WTC11 (cell line): Measurements from ENCODE around the gene NUAK2. TPM values are rescaled to one million over a fixed set of nuclear protein-coding genes. Genes with fewer than 3 reads are reported as not detected.
A peak's percentile ranks its signal among the peaks of the same experiment; 100 is the strongest.

Experiments used
- ATAC-seq: fragments of 200-7000 bp; cut with Tn5 transposase; 2 replicates; pipeline ENCODE4 v1.10.0; 2021; ENCODE audit warnings: mild to moderate bottlenecking, moderate library complexity
- CTCF ChIA-PET: fragments of 300-600 bp; sonication (Branson Sonifier 250); formaldehyde crosslinking; loops from one replicate; lab custom pipeline; 2021; ENCODE audit warnings: antibody characterized with exemption; lab: Charles Lee
- POLR2A ChIA-PET: fragments of 350-600 bp; sonication (Branson Sonifier 250); formaldehyde crosslinking; loops from one replicate; lab custom pipeline; 2021; ENCODE audit warnings: antibody characterized with exemption; lab: Charles Lee
- DNase-seq: peaks from one replicate; pipeline ENCODE4 v3.0.0; 2021; ENCODE audit warnings: low spot score
- H3K27ac Mint-ChIP-seq: 2 replicates; pipeline ENCODE4 v1.8.0; 2021; ENCODE audit warnings: mixed read lengths
- H3K27me3 Mint-ChIP-seq: 2 replicates; pipeline ENCODE4 v1.8.0; 2021; ENCODE audit warnings: low read depth, mild to moderate bottlenecking, moderate library complexity, mixed read lengths
- H3K36me3 Mint-ChIP-seq: 2 replicates; pipeline ENCODE4 v1.8.0; 2021; ENCODE audit warnings: mixed read lengths
- H3K4me1 Mint-ChIP-seq: 2 replicates; pipeline ENCODE4 v1.8.0; 2022; ENCODE audit warnings: mixed read lengths
- H3K4me3 Mint-ChIP-seq: 2 replicates; pipeline ENCODE4 v1.8.0; 2021; ENCODE audit warnings: mild to moderate bottlenecking, moderate library complexity, mixed read lengths
- H3K9me3 Mint-ChIP-seq: 2 replicates; pipeline ENCODE4 v1.8.0; 2021; ENCODE audit warnings: mixed read lengths
- CREB1 ChIP-seq: sonication (generic); formaldehyde crosslinking; IDR thresholded peaks from 2 replicates; pipeline ENCODE4 v1.8.0; 2023; ENCODE audit warnings: mild to moderate bottlenecking, missing genetic modification reagents
- HMGA2 ChIP-seq: fragments of 250-450 bp; sonication (Bioruptor Pico); IDR thresholded peaks from 2 replicates; pipeline ENCODE4 v1.4.0; 2021; ENCODE audit warnings: mild to moderate bottlenecking, moderate library complexity
- NFE2L1 ChIP-seq: sonication (generic); formaldehyde crosslinking; IDR thresholded peaks from 2 replicates; pipeline ENCODE4 v1.8.1; 2023; ENCODE audit warnings: missing genetic modification reagents
- SMAD4 ChIP-seq: sonication (generic); formaldehyde crosslinking; IDR thresholded peaks from 2 replicates; pipeline ENCODE4 v1.8.0; 2022; ENCODE audit warnings: mild to moderate bottlenecking, missing genetic modification reagents
- SP1 ChIP-seq: sonication (generic); formaldehyde crosslinking; conservative IDR thresholded peaks from 2 replicates; pipeline ENCODE4 v1.8.1; 2022; ENCODE audit warnings: missing genetic modification reagents
- ZNF121 ChIP-seq: sonication (generic); formaldehyde crosslinking; IDR thresholded peaks from 2 replicates; pipeline ENCODE4 v1.8.0; 2023; ENCODE audit warnings: missing genetic modification reagents
- ZNF138 ChIP-seq: sonication (generic); formaldehyde crosslinking; conservative IDR thresholded peaks from 2 replicates; pipeline ENCODE4 v1.8.1; 2022; ENCODE audit warnings: mild to moderate bottlenecking, moderate library complexity, missing genetic modification reagents
- ZNF219 ChIP-seq: sonication (generic); formaldehyde crosslinking; IDR thresholded peaks from 2 replicates; pipeline ENCODE4 v1.8.0; 2023; ENCODE audit warnings: missing genetic modification reagents, mild to moderate bottlenecking, borderline replicate concordance
- ZNF423 ChIP-seq: fragments of 250-450 bp; sonication (Bioruptor Pico); IDR thresholded peaks from 2 replicates; pipeline ENCODE4 v2.1.2; 2022; ENCODE audit warnings: mild to moderate bottlenecking, moderate library complexity
- total RNA-seq: library from RNA; stranded (reverse); gene quantifications from 3 replicates; pipeline ENCODE4 v1.2.3, GENCODE V29; 2021
- TF ChIP-seq, protein P1 (sequence below): sonication (generic); formaldehyde crosslinking; IDR thresholded peaks from 2 replicates; pipeline ENCODE4 v1.8.0; 2023; ENCODE audit warnings: missing genetic modification reagents, mild to moderate bottlenecking, borderline replicate concordance
- TF ChIP-seq, protein P2 (sequence below): sonication (generic); formaldehyde crosslinking; IDR thresholded peaks from 2 replicates; pipeline ENCODE4 v1.8.0; 2022; ENCODE audit warnings: mild to moderate bottlenecking, missing genetic modification reagents
- TF ChIP-seq, protein P3 (sequence below): sonication (generic); formaldehyde crosslinking; IDR thresholded peaks from 2 replicates; pipeline ENCODE4 v1.8.0; 2023; ENCODE audit warnings: mild to moderate bottlenecking, missing genetic modification reagents
- TF ChIP-seq, protein P4 (sequence below): fragments of 250-450 bp; sonication (Bioruptor Pico); IDR thresholded peaks from 2 replicates; pipeline ENCODE4 v1.9.0; 2021; ENCODE audit warnings: mild to moderate bottlenecking

Gene NUAK2
- total RNA-seq, 1 experiment from 2014 or later, result 8.7 TPM

DNA sequence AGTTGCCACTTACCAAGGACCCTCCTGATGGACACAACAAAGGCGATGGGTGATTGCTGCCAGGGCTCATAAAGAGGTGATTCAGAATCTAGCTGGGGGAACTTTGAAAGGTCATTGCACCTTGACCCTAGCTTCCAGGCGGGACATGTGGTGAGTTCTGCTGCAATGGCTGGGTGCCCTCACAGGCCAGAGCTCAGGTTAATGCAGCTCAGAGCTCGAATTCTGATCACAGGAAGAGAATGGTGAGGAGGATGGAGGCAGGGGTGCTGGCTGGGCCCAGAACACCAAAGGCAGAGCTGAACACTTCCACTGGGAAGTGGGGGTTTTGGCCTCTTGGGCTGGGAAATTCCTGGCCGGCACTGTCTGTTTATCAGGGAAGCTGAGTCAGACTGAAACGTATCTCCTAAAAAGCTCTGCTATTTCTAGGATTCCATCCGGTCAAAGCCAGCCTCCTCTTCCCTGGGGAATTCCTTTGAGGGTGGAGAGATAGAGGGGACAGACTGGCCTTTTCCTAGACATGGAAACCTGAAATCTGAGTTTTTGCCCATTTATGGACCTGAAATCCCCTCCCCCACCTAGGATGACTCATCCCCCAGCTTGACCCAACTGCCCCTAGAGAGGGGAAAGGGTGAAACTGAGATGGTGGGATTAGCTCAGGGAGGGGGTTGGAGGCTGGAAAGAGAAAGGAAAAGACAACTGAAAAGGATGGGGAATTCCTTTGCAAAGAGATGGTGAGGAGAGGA is 27.2 kb downstream of the NUAK2 start (continued):
- TF ChIP-seq, protein P1, sequence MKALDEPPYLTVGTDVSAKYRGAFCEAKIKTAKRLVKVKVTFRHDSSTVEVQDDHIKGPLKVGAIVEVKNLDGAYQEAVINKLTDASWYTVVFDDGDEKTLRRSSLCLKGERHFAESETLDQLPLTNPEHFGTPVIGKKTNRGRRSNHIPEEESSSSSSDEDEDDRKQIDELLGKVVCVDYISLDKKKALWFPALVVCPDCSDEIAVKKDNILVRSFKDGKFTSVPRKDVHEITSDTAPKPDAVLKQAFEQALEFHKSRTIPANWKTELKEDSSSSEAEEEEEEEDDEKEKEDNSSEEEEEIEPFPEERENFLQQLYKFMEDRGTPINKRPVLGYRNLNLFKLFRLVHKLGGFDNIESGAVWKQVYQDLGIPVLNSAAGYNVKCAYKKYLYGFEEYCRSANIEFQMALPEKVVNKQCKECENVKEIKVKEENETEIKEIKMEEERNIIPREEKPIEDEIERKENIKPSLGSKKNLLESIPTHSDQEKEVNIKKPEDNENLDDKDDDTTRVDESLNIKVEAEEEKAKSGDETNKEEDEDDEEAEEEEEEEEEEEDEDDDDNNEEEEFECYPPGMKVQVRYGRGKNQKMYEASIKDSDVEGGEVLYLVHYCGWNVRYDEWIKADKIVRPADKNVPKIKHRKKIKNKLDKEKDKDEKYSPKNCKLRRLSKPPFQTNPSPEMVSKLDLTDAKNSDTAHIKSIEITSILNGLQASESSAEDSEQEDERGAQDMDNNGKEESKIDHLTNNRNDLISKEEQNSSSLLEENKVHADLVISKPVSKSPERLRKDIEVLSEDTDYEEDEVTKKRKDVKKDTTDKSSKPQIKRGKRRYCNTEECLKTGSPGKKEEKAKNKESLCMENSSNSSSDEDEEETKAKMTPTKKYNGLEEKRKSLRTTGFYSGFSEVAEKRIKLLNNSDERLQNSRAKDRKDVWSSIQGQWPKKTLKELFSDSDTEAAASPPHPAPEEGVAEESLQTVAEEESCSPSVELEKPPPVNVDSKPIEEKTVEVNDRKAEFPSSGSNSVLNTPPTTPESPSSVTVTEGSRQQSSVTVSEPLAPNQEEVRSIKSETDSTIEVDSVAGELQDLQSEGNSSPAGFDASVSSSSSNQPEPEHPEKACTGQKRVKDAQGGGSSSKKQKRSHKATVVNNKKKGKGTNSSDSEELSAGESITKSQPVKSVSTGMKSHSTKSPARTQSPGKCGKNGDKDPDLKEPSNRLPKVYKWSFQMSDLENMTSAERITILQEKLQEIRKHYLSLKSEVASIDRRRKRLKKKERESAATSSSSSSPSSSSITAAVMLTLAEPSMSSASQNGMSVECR (CRISPR knock-in tag), result no peak
- TF ChIP-seq ZNF219 (CRISPR knock-in tag), result no peak
- TF ChIP-seq NFE2L1 (CRISPR knock-in tag), result peak; percentile 79
- no peak for TF ChIP-seq ZNF138
- no peak for TF ChIP-seq ZNF121 (CRISPR knock-in tag)
- TF ChIP-seq, protein P2, sequence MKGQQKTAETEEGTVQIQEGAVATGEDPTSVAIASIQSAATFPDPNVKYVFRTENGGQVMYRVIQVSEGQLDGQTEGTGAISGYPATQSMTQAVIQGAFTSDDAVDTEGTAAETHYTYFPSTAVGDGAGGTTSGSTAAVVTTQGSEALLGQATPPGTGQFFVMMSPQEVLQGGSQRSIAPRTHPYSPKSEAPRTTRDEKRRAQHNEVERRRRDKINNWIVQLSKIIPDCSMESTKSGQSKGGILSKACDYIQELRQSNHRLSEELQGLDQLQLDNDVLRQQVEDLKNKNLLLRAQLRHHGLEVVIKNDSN (CRISPR knock-in tag), result no peak
- TF ChIP-seq, protein P3, sequence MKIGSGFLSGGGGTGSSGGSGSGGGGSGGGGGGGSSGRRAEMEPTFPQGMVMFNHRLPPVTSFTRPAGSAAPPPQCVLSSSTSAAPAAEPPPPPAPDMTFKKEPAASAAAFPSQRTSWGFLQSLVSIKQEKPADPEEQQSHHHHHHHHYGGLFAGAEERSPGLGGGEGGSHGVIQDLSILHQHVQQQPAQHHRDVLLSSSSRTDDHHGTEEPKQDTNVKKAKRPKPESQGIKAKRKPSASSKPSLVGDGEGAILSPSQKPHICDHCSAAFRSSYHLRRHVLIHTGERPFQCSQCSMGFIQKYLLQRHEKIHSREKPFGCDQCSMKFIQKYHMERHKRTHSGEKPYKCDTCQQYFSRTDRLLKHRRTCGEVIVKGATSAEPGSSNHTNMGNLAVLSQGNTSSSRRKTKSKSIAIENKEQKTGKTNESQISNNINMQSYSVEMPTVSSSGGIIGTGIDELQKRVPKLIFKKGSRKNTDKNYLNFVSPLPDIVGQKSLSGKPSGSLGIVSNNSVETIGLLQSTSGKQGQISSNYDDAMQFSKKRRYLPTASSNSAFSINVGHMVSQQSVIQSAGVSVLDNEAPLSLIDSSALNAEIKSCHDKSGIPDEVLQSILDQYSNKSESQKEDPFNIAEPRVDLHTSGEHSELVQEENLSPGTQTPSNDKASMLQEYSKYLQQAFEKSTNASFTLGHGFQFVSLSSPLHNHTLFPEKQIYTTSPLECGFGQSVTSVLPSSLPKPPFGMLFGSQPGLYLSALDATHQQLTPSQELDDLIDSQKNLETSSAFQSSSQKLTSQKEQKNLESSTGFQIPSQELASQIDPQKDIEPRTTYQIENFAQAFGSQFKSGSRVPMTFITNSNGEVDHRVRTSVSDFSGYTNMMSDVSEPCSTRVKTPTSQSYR (CRISPR knock-in tag), result peak; percentile 93
- no peak for TF ChIP-seq CREB1 (CRISPR knock-in tag)
- peak; percentile 83 for TF ChIP-seq ZNF423 (CRISPR knock-in tag)
- peak; percentile 36; the same call in 1 of the 2 replicates for TF ChIP-seq SP1 (CRISPR knock-in tag)

DNA sequence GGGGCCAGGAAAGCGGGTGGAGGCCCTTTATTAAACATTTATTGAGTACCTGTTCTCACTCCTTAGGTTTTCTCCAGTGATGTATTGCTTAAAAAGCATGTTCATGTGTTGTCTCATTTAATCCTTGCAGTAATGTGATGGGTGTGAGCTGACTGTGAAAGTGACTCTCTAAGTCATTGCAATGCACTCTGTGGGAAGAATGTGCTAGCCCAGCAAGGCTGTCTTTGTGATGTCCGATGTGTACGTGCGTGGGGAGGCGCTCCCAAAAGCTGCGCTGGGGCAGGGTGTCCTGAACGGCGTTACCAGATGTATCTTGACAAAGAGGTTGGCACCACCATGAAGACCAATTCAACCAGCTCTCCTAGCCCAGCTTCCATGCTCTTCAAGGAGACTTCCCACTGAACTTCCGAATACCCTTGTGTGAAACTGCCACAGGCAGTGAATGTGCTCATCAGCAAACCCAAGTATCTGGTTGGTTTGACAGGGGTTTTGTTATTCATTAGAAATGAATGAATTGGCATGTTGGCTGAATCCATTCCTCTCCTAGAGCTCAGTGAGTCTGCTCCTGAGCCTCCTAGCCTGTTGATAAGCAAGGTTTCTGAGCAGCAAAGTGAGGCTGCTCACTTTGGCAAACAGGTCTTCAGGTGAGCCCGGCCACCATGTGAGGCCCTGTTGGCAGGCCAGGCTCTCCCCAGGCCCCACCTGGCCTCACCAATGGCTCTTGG is 28.0 kb downstream of the NUAK2 start:
- no peaks in the 10 kb centered on the region for H3K9me3 Mint-ChIP-seq
- ATAC-seq, result no peak
- peak overlapping the region; percentile 100 for H3K27ac Mint-ChIP-seq
- TF ChIP-seq, protein P1 (CRISPR knock-in tag), result no peak
- no peak for TF ChIP-seq HMGA2 (CRISPR knock-in tag)
- TF ChIP-seq SMAD4 (CRISPR knock-in tag), result no peak
- TF ChIP-seq ZNF423 (CRISPR knock-in tag), result no peak
- TF ChIP-seq, protein P4, sequence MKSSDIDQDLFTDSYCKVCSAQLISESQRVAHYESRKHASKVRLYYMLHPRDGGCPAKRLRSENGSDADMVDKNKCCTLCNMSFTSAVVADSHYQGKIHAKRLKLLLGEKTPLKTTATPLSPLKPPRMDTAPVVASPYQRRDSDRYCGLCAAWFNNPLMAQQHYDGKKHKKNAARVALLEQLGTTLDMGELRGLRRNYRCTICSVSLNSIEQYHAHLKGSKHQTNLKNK (CRISPR knock-in tag), result no peak
- no peaks in the 10 kb centered on the region for H3K36me3 Mint-ChIP-seq
- no peaks in the 10 kb centered on the region; the same call in 1 of the 2 replicates for H3K27me3 Mint-ChIP-seq
- DNase-seq, result no peak
- ChIA-PET CTCF (interaction anchor here (1.0 to 2.7 kb wide), 10 partner anchors 9 to 192 kb away, joined by 3 to 25 read pairs (median 6); no protein-coding TSS in a partner anchor), POLR2A (interaction anchor here (1.2 to 3.4 kb wide), 7 partner anchors 9 to 31 kb away, joined by 5 to 33 read pairs (median 7); partner anchors contain the start of gene NUAK2)
- H3K4me1 Mint-ChIP-seq, result peaks cover 52% of the 10 kb centered on the region
- no peak overlapping the region for H3K4me3 Mint-ChIP-seq
